ENCODE data around the gene SCAF11. TPM values are rescaled to one million over a fixed set of nuclear protein-coding genes. Genes with fewer than 3 reads are reported as not detected.

Gene SCAF11
- total and polyA plus RNA-seq, 2 experiments from 2014 or later, result 77.0 to 84.8 TPM

- TF ChIP-seq ZNF462 (CRISPR knock-in tag; IDR thresholded peaks at IDR 0.05) (no peak), EZH2phosphoT487 (IDR thresholded peaks at IDR 0.05; ENCODE audit: unreplicated experiment) (no peak), POLR2AphosphoS5 (IDR thresholded peaks at IDR 0.05; ENCODE audit: low read depth) (no peak), ZNF331 (CRISPR knock-in tag; IDR thresholded peaks at IDR 0.05; ENCODE audit: low read depth) (no peak), STAT1 (IDR thresholded peaks at IDR 0.05; ENCODE audit: unreplicated experiment) (no peak), NANOG (IDR thresholded peaks at IDR 0.05; ENCODE audit: borderline replicate concordance) (no peak), ZNF114 (CRISPR knock-in tag; IDR thresholded peaks at IDR 0.05) (no peak), CREB1 (CRISPR knock-in tag; IDR thresholded peaks at IDR 0.05; ENCODE audit: low read depth) (no peak), EZH2 (IDR thresholded peaks at IDR 0.05; ENCODE audit: low read depth, unreplicated experiment) (no peak)
Measured at GRCh38 chr12:45914090-45914489, 76.3 kb downstream of the SCAF11 start (continued).

GRCh38 chr12:45913631-45914030, 76.7 kb downstream of the SCAF11 start:
- H3K27me3 Mint-ChIP-seq (ENCODE audit: insufficient read depth, low read depth, poor library complexity), result peaks cover 6% of the 10 kb centered on the region

More at GRCh38 chr12:45913631-45914030, 76.7 kb downstream of the SCAF11 start:
- Histone ChIP-seq H3K79me2 (replicated peaks; ENCODE audit: insufficient read depth) (no peaks in the 10 kb centered on the region), H3K4me1 (ENCODE audit: insufficient read depth) (no peaks in the 10 kb centered on the region), H3K36me3 (ENCODE audit: insufficient read depth) (no peaks in the 10 kb centered on the region), H3K4me3 (no peak overlapping the region), H3K4me2 (no peak overlapping the region), H2AFZ (no peak overlapping the region), H4K20me1 (replicated peaks; ENCODE audit: insufficient read depth) (no peaks in the 10 kb centered on the region), H3F3A (replicated peaks; ENCODE audit: low read depth) (no peaks in the 10 kb centered on the region), H3K9me2 (ENCODE audit: insufficient read depth) (no peaks in the 10 kb centered on the region), H3K27me3 (ENCODE audit: insufficient read depth) (no peaks in the 10 kb centered on the region), H3K27ac (ENCODE audit: low read depth) (no peak overlapping the region)
- no peaks in the 10 kb centered on the region for H3K9me3 Mint-ChIP-seq
- no peak for DNase-seq (ENCODE audit: low spot score)
- no peak for TF ChIP-seq CTCF (conservative IDR thresholded peaks at IDR 0.05; ENCODE audit: low read depth in 2 of 2)
- no peak; the same call in 2 of the 3 replicates for ATAC-seq
- no peak overlapping the region for H3K4me3 Mint-ChIP-seq
- H3K27ac Mint-ChIP-seq, result no peak overlapping the region
- H3K4me1 Mint-ChIP-seq, result no peaks in the 10 kb centered on the region
- H3K36me3 Mint-ChIP-seq (ENCODE audit: low read depth), result peaks cover 5% of the 10 kb centered on the region; the same call in 2 of the 3 replicates
